Body of pancreas (tissue), 4 donors: ENCODE measurements around the gene CREBL2.
"Not testable (repeated sequence)": the region's sequence is repeated elsewhere in the genome, so short reads cannot be mapped to it uniquely, and the experiment has no call there.

Source experiments
- CTCF ChIP-seq, 7 experiments: fragments of 450-650 bp in 4 of 7; fragments of 200-600 bp in 3 of 7; sonication (generic) in 3 of 7; IDR thresholded peaks; one replicate each; pipeline ENCODE4 v1.5.1; 2016 to 2019; ENCODE audit warnings: antibody characterized with exemption in 7 of 7
- POLR2A ChIP-seq, 3 donors: fragments of 450-650 bp; IDR thresholded peaks; one replicate each; pipeline ENCODE4 v1.6.1; 2016; ENCODE audit warnings: antibody characterized with exemption in 3 of 3, mild to moderate bottlenecking in 2 of 3

- TF ChIP-seq CTCF, POLR2A (IDR thresholded peaks at IDR 0.05): not testable (repeated sequence)
Observed at GRCh38 chr12:12639995-12640394, 28.3 kb downstream of the CREBL2 start.
